H54 (cell line): ENCODE measurements around the gene IFRD2.
"Not testable (repeated sequence)": the region's sequence is repeated elsewhere in the genome, so short reads cannot be mapped to it uniquely, and the experiment has no call there.

Experiments used
- DNase-seq: peaks from one replicate; pipeline ENCODE4 v3.0.0; 2011; ENCODE audit warnings: low spot score, mixed read lengths; ENCODE audit not compliant: insufficient read length
- FAIRE-seq: peaks from 3 replicates; lab custom pipeline; 2011; peaks lifted over from hg19 to GRCh38; lab: Jason Lieb, UNC
- POLR2A ChIP-seq: IDR thresholded peaks from 2 replicates; pipeline ENCODE4 v1.6.1; 2011; ENCODE audit warnings: low read depth, mild to moderate bottlenecking, low read length

IFRD2 gene

GRCh38 chr3:50266836-50267235, 25.4 kb downstream of the IFRD2 start:
- DNase-seq: no peak
- no peak for FAIRE-seq
- no peak for TF ChIP-seq POLR2A

- no peak for TF ChIP-seq POLR2A
- DNase-seq: no peak
- no peak for FAIRE-seq
Measured at GRCh38 chr3:50266017-50266416, 26.2 kb downstream of the IFRD2 start.

DNA sequence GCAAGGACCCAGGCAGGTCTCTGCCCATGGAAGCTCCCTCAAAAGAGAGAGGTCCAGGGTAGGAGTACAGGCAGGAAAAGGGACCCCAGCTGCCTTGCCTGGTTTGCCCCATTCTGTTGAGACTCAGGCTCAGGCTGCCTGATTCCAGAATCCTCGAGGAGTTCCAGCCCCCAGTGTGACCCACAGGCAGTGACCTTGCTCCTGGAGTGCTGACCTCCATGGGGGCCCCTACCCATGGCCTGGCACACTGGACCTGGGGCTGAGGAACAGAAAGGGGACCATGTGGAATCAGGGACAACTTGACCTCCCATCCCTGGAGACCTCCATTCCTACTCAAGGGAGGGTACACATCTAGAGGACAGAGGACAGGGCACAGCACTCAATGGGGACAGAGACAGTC, 26.7 kb downstream of the IFRD2 start:
- FAIRE-seq (no peak), DNase-seq (no peak)
- TF ChIP-seq POLR2A: no peak

DNA sequence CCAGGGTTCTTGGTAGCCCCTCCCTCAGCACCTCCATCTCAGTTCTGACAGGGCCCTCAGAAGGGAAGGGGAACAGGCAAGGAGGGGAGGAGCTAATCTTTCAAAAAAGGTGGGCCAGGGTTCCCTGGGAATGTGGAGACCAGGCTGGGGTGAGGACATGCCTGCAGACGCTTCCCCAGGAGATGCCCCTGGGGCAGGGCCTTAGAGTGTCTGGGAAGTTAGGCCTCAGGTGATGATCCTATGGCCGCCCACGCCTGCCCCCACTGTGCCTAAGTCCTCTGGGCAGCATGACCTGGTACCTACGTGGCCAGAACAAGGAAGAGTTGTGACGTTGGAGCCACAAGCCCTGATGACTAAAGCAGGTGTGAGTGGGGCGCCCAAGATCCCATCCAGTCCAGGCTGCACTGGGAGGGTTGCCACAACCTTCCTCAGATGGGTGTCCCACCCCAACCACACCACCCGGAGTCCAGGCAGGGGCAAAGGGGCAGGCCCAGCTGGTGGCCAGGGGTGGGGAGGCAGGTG, 27.2 kb downstream of the IFRD2 start:
- FAIRE-seq (no peak), DNase-seq (no peak)
- TF ChIP-seq POLR2A: no peak

- TF ChIP-seq POLR2A: no peak
- FAIRE-seq: no peak
- DNase-seq: peak; percentile 92
Measured at GRCh38 chr3:50264383-50264963, 27.8 kb downstream of the IFRD2 start.

DNA sequence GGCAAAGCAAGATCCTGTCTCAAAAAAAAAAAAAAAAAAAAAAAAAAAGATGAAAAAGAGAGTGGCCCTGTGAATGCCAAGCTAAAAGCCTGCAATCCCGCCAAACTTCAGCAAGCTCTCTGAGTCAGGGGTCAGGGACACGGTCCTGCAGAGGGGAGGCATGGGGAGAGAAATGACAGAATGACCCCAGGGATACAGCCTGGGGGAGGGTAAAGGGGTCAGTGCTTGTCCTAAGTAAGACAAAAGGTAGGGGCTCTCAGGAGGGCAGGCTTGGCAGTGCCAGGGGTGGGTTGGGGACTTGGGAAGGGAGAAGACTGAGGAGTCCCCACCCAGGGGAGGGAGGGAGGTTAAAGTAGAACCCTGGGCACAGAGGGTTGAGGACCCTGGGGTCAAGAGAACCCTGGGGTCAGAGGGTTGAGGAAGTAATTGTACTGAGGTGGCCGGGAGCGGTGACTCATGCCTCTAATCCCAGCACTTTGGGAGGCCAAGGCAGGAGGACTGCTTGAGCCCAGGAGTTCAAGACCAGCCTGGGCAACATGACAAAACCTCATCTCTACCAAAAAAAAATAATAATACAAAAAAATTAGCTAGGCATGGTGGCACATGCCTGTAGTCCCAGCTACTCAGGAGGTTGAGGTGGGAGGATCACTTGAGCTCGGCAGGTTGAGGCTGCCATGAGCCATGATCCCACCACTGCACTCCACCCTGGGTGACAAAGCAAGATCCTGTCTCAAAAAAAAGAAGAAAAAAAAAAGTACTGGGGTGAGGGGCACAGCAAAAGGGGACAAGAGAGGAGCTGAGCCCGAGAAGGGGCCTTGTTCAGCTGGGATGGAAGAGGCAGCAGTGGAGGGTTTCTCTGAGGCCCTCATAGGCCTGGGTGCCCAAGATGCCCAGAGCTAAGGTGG, 28.5 kb downstream of the IFRD2 start:
- TF ChIP-seq POLR2A: no peak
- FAIRE-seq (no peak), DNase-seq (no peak)

GRCh38 chr3:50262778-50263177, 29.5 kb downstream of the IFRD2 start:
- FAIRE-seq (no peak), DNase-seq (no peak)

GRCh38 chr3:50262200-50262599, 30.0 kb downstream of the IFRD2 start:
- DNase-seq, FAIRE-seq: not testable (repeated sequence)

More at GRCh38 chr3:50262778-50263177, 29.5 kb downstream of the IFRD2 start:
- TF ChIP-seq POLR2A: no peak

DNA sequence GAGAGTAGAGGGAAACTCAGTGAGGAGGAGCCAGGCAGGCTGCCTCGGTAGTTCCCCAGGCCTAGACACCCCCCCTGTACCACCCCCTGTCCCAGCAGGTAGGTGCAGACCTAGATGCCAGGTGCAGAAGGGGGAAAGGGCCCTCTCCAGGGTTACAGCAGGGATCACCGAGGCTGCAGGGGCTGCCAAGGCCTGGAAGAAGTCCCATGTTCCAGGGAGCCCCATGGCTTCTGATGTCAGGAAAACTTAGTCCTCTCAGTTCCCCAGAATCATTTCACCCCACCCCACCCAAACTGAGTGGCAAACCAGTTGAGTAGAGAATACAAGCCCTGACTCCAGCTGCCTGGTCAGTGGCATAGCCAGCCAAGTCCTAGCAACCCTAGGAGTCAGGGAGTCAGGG, 30.7 kb downstream of the IFRD2 start:
- FAIRE-seq: no peak
- no peak for TF ChIP-seq POLR2A

GRCh38 chr3:50260942-50261441, 31.2 kb downstream of the IFRD2 start:
- FAIRE-seq (no peak), DNase-seq (no peak)
- no peak for TF ChIP-seq POLR2A

More for the DNA sequence above, 30.7 kb downstream of the IFRD2 start:
- DNase-seq: no peak

DNA sequence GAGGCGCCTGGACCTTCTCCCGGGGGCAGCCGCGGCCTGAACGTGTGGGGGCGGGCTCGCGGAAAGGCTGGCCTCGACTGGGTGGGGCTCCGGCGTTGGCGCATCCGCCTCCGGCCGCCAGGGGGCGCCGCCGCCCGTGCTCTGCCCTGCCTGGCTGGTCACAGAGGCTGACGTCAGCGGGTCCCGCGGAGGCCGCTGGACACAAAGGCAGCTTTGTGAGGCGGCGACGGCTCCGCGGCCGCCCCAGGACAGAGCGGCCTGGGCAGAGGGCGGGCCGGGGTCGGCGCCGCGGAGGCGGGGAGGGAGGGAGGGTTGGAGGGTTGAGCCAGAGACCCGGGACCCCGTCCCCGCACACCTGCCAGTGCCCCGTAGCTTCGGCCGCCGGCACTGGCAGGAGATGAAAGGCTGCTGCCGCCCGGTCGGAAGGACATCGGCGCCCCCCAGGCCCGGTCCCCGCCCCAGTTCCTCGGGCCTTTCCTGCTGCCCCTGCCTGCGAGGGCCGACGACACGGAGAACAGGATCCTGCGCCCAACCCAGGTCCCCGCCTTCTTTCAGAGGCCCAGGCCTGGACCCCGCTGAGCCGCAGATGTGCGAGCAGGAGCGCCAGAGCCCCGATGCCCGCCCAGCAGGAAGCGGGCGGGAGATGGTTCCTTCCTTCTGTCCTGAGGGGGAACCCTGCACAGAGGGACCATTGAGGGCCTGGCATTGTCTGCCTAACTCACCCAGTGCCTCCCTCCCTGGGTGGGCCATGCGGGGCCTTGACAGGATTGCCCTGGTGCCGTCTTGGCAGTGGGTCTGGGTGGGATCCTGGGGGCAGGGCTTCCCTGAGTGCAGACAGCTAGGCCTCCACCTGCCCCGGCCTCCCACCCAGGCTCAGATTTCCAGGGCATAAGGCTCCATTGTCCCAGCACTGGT, 31.9 kb downstream of the IFRD2 start:
- FAIRE-seq (no peak), DNase-seq (peak; percentile 82)
- TF ChIP-seq POLR2A: no peak

DNA sequence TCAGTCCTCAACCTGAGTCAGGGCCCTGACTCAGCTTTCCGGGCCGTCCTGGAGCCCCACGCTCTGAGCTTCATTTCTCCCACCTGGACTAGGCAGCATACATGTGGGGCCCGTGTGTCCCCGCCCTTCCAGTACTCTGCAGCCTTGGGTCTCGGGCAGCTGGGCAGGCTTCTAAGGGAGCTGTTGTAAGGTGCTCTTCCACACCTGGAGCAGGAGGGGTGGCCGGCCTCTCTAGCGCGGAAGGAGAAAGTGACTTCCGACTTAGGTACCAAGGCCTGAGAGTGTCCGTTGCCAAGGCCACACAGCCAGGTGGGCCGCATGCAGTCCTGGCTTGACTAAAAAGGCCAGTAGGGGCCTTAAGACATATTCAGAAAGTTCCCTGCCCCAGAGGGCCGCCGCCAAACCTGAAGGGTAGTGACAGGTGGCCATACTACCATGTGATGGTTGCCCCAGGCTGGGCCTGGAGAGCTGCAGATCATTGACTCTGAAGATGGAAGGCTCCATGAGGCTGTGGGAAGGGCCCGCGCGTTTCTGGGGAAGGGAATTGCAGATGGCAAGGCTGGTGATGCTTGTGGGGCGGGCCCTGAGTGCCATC, 32.7 kb downstream of the IFRD2 start:
- DNase-seq: no peak
- no peak for FAIRE-seq
- TF ChIP-seq POLR2A: no peak

GRCh38 chr3:50258979-50259378, 33.2 kb downstream of the IFRD2 start:
- no peak for FAIRE-seq

More at GRCh38 chr3:50258979-50259378, 33.2 kb downstream of the IFRD2 start:
- no peak for TF ChIP-seq POLR2A
- DNase-seq: no peak
